MCF 10A (cell line): ENCODE results near the gene AKAP13. TPM values are rescaled to one million over a fixed set of nuclear protein-coding genes. Genes with fewer than 3 reads are reported as not detected.

Experiments used
- BruUV-seq: library from RNA; stranded (reverse); fragments of 400-500 nt; replicated peaks from 2 replicates; lab custom pipeline; 2021; lab: Mats Ljungman, UMichigan
- CTCF ChIA-PET: fragments of 300-600 bp; sonication (Branson Sonifier 250); formaldehyde crosslinking; extraction: SDS; loops from one replicate; lab custom pipeline; 2021; ENCODE audit warnings: antibody characterized with exemption, inconsistent platforms; lab: Yijun Ruan, JAX
- POLR2A ChIA-PET: fragments of 300-600, 350-650 bp; sonication (Branson Sonifier 250); formaldehyde crosslinking; extraction: SDS; loops from one replicate; lab custom pipeline; 2020; ENCODE audit warnings: antibody characterized with exemption, inconsistent platforms; lab: Yijun Ruan, JAX
- DNase-seq: peaks from one replicate; pipeline ENCODE4 v3.0.0-alpha.2; 2018; ENCODE audit not compliant: unreplicated experiment
- H3K27ac Mint-ChIP-seq: one replicate; pipeline ENCODE4 v1.8.0; 2022; ENCODE audit warnings: mild to moderate bottlenecking, low read depth, mixed read lengths; ENCODE audit not compliant: unreplicated experiment
- H3K27me3 Mint-ChIP-seq: one replicate; pipeline ENCODE4 v1.8.0; 2022; ENCODE audit warnings: mixed read lengths; ENCODE audit not compliant: insufficient read depth, unreplicated experiment
- H3K36me3 Mint-ChIP-seq: one replicate; pipeline ENCODE4 v1.8.0; 2022; ENCODE audit warnings: mild to moderate bottlenecking, moderate library complexity, mixed read lengths; ENCODE audit not compliant: insufficient read depth, unreplicated experiment
- H3K4me1 Mint-ChIP-seq: one replicate; pipeline ENCODE4 v1.8.0; 2022; ENCODE audit warnings: mixed read lengths; ENCODE audit not compliant: insufficient read depth, unreplicated experiment
- H3K4me3 Mint-ChIP-seq: one replicate; pipeline ENCODE4 v1.8.0; 2022; ENCODE audit warnings: mild to moderate bottlenecking, moderate library complexity, mixed read lengths; ENCODE audit not compliant: unreplicated experiment
- H3K9me3 Mint-ChIP-seq: one replicate; pipeline ENCODE4 v1.8.0; 2022; ENCODE audit warnings: mixed read lengths; ENCODE audit not compliant: unreplicated experiment
- CTCF ChIP-seq: fragments of 200-600 bp; IDR thresholded peaks from one replicate; pipeline ENCODE4 v1.8.0; 2022; ENCODE audit warnings: antibody characterized with exemption, mild to moderate bottlenecking; ENCODE audit not compliant: unreplicated experiment
- intact Hi-C: fragments of 100-400 bp; cut with micrococcal nuclease; formaldehyde crosslinking; loops from 2 replicates; pipeline ENCODE4 v1.14.1; 2022
- total RNA-seq: library from RNA; stranded (reverse); gene quantifications from 2 replicates; pipeline ENCODE4 v1.2.3, GENCODE V29; 2022

AKAP13 gene
- total RNA-seq, 1 experiment from 2014 or later: 65.7 TPM

- H3K9me3 Mint-ChIP-seq: no peaks in the 10 kb centered on the region
- BruUV-seq: no TSS peak
- ChIA-PET CTCF (interaction anchor here (0.8 to 1.4 kb wide), 3 partner anchors 23 to 95 kb away, joined by 3 to 9 read pairs (median 6); no protein-coding TSS in a partner anchor), POLR2A (interaction anchor here (0.8 to 1.2 kb wide), 3 partner anchors 12 to 34 kb away, joined by 3 to 5 read pairs (median 5); no protein-coding TSS in a partner anchor)
- H3K4me1 Mint-ChIP-seq: peaks cover 24% of the 10 kb centered on the region
- peaks cover 54% of the 10 kb centered on the region for H3K36me3 Mint-ChIP-seq
- H3K27ac Mint-ChIP-seq: peak overlapping the region; percentile 86
- no peak for TF ChIP-seq CTCF
- DNase-seq: peak; percentile 76
- H3K4me3 Mint-ChIP-seq: no peak overlapping the region
- intact Hi-C loops: no loop called here
- no peaks in the 10 kb centered on the region for H3K27me3 Mint-ChIP-seq
Measured at GRCh38 chr15:85752491-85752961, 372.1 kb downstream of the AKAP13 start.

- CTCF ChIA-PET: interaction anchor here (0.8 to 1.0 kb wide), 2 partner anchors 11 to 23 kb away, joined by 4 to 6 read pairs; no protein-coding TSS in a partner anchor
- H3K9me3 Mint-ChIP-seq: no peaks in the 10 kb centered on the region
- no TSS peak for BruUV-seq
Measured at GRCh38 chr15:85753261-85753660, 372.9 kb downstream of the AKAP13 start.

GRCh38 chr15:85753791-85754452, 373.5 kb downstream of the AKAP13 start:
- Mint-ChIP-seq H3K4me3 (no peak overlapping the region), H3K27ac (no peak overlapping the region), H3K36me3 (peaks cover 43% of the 10 kb centered on the region), H3K9me3 (no peaks in the 10 kb centered on the region), H3K27me3 (no peaks in the 10 kb centered on the region), H3K4me1 (peaks cover 24% of the 10 kb centered on the region)
- intact Hi-C loops: no loop called here
- no peak for DNase-seq
- CTCF ChIA-PET: interaction anchor here (0.8 kb wide), 1 partner anchor 10 kb away, joined by 4 read pairs; no protein-coding TSS in a partner anchor
- BruUV-seq: no TSS peak
- TF ChIP-seq CTCF: no peak
- POLR2A ChIA-PET: no interaction called here

More at GRCh38 chr15:85753261-85753660, 372.9 kb downstream of the AKAP13 start:
- DNase-seq: no peak
- no peak for TF ChIP-seq CTCF
- H3K4me3 Mint-ChIP-seq: no peak overlapping the region
- H3K27me3 Mint-ChIP-seq: no peaks in the 10 kb centered on the region
- peaks cover 47% of the 10 kb centered on the region for H3K36me3 Mint-ChIP-seq
- H3K4me1 Mint-ChIP-seq: peaks cover 24% of the 10 kb centered on the region
- H3K27ac Mint-ChIP-seq: no peak overlapping the region
- POLR2A ChIA-PET: interaction anchor here (1.2 kb wide), 1 partner anchor 12 kb away, joined by 5 read pairs; no protein-coding TSS in a partner anchor
- intact Hi-C loops: no loop called here

- peaks cover 33% of the 10 kb centered on the region for H3K36me3 Mint-ChIP-seq
- no TSS peak for BruUV-seq
- H3K27me3 Mint-ChIP-seq: no peaks in the 10 kb centered on the region
- intact Hi-C loops: no loop called here
- H3K4me1 Mint-ChIP-seq: peaks cover 24% of the 10 kb centered on the region
- no peaks in the 10 kb centered on the region for H3K9me3 Mint-ChIP-seq
- ChIA-PET POLR2A (no interaction called here), CTCF (interaction anchor here (0.7 kb wide), 1 partner anchor 11 kb away, joined by 3 read pairs; no protein-coding TSS in a partner anchor)
- no peak for DNase-seq
- H3K4me3 Mint-ChIP-seq: no peak overlapping the region
- TF ChIP-seq CTCF: no peak
- H3K27ac Mint-ChIP-seq: peak overlapping the region; percentile 23
Measured at GRCh38 chr15:85754989-85755388, 374.6 kb downstream of the AKAP13 start.
